Activated effector memory CD4-positive, alpha-beta T cell treated with Interleukin-2 at 50 U/mL for 16 hours (primary cell): ENCODE results near the gene PFKP.
A peak's percentile ranks its signal among the peaks of the same experiment; 100 is the strongest.
"Not testable (repeated sequence)": the region's sequence is repeated elsewhere in the genome, so short reads cannot be mapped to it uniquely, and the experiment has no call there.

Experiments used
- DNase-seq: peaks from one replicate; pipeline ENCODE4 v3.0.0-alpha.2; 2020

Gene PFKP

DNA sequence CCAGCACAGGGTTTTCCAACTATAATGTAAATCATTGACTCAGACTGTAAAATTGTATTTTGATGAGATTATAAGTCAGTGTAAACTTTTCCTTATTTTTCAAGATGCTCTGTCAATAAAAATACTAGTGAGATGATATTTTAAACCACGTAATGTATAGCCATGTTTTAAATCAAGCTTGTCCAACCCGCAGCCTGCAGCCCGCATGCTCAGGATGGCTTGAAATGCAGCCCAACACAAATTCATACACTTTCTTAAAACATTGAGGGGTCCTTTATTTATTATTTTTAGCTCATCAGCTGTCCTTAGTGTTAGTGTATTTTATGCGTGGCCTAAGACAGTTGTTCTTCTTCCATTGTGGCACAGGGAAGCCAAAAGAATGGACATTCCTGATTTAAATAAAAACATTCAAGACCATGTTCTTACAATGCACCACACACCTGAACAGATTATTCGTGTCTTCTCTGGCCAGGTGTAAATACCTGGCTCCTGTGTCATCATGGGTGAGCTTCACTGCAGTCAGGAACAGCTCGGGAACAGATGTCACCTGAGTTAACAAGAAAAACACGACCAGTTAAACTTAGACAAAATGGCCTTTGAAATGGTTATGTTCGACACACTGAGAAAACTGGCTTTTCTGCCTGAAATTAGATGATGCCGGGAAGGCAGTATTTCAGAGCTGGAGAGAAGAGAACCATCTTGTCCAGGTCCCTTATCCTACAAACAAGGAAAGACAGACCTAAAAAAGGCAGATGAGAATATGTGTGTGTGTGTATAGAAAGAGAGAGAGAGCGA, 99.3 kb downstream of the PFKP start:
- DNase-seq: no peak

DNA sequence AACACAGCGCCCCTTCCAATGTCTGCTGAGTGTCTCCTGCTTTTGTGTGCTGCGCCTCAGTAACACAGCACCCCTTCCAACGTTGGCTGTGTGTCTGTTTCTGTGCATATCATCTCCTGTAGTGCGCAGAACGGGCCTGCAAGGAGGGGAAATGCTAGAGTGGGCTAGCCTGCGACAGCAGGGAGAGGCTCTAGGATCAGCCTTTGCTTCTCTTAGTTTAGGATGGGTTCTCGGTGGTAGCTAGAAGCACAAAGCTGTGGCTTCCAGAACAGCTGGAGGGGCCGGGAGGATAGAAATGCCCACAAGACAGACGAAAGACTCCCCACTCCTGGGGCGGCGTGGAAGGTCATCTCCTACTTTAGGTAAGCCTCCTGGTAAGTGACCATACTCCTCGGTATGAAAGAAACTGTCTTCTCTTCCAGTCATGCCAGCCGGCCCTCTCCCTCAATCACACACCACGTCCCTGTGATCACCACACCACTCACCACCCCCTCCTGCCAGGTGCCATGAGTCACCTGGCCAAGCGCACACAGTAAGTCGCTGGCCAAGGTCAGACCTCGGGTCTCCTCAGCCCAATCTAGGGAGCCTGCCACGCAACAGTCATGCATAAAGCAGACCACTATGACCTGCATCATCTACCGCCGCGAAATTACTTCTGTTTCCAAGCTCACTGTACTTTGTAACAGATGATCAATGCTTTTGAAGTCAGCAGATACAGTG, 100.4 kb downstream of the PFKP start:
- DNase-seq: no peak

DNA sequence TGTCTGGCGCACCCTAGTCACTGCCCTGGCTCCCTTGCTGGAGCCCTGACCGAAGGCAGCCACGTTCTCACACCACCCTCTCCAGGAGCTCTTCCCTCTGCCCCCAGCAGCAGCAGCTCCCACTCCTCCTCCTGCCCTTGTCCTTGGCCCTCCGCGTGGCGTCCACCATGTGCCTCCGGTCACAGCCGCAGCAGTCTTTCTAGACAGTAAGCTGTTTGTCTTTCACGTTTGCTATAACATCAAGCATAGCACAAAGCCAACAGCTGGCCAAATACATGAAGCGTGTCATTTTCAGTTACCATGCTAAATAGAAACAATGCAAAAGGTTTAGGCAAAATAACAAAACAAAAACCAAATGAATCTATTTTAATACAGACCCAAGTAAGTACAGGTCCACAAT, 101.9 kb downstream of the PFKP start:
- DNase-seq: no peak

DNA sequence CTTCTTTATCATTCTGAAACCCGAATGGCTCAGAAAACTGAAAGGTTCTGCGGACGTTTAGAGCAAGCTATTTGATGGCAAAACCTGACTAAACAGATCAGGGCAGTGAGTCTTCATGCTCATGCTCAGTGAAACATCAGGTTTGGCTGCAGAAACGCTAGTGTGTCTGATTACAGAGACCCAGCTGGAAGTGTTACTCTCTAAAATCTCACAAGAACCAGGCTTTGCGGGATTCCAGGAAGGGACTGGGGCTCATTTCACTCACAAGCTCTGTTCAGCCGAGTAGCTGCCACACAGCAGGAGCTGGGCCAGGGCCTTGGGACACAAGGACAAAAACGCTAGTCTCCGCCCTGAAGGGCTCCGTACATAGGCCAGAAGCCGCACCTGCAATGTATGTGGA, 102.3 kb downstream of the PFKP start:
- DNase-seq: no peak

DNA sequence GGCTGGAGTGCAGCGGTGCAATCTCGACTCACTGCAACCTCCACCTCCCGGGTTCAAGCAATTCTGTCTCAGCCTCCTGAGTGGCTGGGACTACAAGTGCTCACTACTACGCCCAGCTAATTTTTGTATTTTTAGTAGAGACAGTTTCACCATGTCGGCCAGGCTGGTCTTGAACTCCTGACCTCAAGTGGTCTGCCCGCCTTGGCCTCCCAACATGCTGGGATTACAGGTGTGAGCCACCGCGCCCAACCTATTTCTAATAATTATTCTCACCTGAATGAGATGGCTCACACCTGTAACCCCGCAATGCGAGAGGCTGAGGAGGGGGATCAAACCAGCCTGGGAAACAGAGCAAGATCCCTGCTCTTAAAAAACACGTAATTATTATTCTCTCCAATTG, 104.1 kb downstream of the PFKP start:
- DNase-seq: not testable (repeated sequence)

DNA sequence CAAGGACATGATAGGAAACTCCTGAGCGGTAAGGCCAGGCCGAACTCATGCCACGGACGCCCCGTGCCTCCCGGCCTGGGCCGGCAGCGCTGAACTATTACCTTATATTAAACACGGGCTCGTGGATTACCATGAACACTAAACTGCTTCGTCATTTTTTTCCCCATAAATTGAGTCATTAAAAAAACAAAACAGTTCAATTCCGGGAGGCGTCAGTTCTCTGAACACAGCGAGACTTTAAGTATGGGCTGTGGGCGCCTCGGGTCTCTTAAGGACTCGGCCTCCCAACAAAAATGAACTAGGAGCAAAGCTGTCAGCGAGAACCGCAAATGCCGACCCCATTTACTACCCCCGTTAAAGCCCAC, 104.7 kb downstream of the PFKP start:
- DNase-seq: no peak

DNA sequence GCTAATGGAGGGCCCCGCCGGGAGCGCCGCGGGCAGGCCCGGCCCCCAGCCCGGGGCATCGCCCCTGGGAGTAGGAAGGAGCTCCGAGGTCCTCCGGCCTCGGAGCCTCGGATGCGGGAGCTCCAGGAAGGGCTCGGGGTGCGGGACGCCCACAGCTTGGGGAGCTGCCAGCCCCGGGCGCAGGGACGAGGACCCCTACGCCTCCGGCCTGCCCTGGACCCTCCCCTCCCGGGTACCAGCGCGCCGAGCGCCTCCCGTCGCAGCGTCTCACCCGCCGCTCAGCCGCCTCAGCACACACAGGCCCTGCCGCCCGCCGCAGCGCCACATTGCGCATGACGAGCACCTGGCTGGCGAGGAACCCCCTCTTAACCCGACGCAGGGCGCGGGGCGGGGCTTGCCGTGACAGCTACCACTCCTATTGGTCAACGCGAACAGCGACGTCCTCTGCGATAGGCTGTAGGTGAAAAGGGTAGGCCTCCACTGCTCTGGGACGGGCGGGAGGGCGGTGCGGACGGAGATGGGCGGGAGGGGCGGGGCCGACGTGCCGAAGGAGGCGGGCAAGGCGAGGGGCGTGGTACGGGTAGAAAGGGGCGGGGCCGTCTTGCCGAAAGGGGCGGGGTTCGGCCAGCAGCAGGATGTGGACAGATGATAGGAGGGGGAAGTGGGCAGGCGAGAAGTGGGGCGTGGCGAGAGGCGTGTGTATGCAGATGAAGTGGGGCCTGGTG, 105.3 kb downstream of the PFKP start, which contains the start of gene PITRM1:
Gene PITRM1, minus strand, starts transcription at position 337 of the 725 bp plus-strand sequence. Its CDS starts 10 bp downstream, at position 327.
- peak; percentile 99 for DNase-seq

DNA sequence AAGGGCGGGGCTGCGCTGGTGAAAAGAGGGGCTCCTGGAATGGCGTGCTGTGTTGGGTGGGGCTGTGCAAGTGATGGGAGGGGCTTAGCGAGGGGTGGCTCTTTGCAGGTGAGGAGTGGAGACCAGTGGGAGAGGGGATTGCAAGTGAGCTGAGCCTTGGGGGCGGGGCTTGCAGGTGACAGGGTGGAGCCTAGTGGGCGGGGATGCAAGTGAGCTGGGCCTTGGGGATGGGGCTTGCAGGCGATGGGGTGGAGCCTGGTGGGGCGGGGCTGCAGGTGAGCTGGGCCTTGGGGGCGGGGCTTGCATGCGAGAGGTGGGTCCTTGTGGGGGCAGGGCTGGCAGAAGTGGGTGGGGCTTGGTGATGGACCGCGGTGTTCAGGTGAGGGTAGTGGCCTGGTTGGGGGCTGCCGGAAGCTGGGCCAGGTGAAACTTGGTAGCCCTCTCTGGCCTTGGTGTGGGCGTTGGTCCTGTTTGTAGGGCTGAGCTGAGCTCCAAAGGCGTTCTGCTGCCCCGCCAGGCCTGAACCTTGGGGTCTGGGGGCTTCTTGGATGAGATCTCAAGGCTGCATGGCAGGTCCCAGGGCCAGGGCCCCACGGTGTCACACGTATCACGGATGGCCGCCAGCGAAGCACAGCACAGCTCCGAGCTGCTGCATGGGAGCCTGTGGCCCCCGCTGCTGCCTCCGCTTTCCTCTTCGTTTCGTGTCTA, 106.0 kb downstream of the PFKP start:
- no peak for DNase-seq

DNA sequence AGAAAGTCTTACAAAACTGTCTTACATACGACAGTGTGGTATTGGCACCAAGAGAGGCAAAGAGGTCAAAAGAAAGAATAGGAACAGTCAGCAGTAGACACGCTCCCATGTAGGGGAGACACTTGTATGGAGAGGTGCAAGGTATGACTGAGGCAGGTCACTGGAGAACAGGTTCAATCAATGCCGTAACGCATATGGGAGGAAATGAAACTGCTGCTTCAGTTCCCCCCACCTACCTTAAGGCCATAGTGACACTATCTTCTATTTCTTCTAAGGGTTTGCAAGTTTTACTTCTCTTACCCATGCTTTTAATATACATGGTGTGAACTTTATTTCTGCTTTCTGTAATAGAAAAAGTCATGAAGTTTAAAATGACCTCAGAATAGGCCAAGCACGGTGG, 110.7 kb downstream of the PFKP start:
- DNase-seq: no peak

DNA sequence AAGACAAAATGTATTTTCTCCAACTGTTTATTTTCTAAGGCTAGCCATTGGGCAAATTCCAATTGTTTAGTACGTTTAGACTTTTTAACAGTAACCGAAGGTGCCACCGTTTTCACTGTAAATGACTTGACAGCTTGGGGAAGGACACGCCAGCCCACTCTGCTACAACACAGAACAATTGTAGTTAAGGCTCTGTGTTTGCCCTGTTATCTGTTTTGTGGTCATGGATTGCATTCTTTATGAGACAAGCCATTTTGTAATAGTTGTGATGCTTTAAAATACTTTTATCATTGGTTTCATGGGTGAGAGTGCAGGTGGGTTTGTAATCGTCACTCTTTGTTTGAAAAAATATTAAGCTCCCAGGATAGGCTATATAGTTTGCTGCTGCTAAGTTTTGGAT, 111.8 kb downstream of the PFKP start:
- no peak for DNase-seq

DNA sequence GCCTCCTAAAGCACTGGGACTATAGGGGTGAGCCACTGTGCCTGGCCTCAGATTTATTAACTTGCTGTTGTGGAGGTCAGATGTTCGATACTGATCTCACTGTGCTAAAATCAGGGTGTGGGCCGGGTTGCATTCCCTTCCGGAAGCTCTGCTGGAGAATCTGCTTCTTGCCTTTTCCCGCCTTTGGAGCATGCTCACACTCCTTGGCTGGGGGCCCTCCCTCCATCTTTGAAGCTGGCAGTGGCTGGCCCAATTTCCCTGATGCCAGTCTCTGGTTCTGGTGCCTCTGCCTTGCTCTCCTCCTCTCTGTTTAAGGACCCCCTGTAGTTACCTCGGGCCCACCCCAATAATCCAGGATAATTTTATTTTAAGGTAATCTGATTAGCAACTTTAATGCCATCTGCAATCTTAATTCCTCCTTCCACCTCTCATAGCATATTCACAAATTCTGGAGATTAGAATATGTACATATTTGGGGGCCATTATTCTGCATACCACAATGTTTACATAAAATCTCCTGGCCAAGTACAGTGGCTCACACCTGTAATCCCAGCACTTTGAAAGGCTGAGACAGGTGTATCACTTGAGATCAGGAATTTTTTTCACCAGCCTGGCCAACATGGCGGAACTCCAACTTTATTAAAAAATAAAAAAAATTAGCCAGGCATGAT, 113.1 kb downstream of the PFKP start:
- no peak for DNase-seq

DNA sequence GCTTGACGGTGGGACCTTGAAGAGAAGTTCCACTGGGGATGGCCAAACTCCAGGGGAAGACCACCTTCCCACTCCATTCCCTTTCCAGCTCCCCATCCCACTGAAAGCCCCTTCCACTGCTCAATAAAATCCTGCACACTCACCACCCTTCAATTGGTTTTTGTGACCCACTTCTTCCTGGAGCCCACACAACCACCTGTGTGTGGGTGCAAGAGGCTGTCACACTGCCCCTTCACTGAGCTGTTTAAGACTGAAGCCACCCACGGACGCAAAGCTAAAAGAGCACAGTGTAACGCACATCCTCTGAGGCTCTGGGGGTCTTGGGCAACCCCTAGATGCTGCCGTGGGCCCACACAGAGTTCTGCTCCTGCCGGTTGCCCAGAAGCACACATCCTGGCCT, 118.0 kb downstream of the PFKP start:
- no peak for DNase-seq

DNA sequence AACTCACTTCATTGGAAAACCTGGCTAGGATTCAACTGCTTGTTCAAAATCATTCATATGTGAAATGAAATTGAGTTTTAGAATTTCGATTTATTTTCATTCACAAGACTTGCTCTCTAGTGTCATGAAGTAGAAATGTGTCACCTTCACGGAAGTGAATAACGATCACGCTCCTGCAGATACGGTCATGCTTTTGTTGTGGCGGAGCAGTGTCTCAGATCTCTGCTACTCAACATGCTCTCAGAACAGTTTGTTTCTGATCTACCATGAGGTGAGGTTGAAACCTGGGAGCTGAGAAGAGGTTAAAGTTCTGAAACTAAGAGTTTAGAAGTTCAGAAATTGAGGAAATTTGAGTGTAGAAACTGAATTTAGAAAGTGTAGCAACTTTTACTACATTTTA, 119.0 kb downstream of the PFKP start:
- peak; percentile 16 for DNase-seq
